Measurements from ENCODE around the gene NEO1. TPM values are rescaled to one million over a fixed set of nuclear protein-coding genes. Genes with fewer than 3 reads are reported as not detected.

NEO1 gene
- total RNA-seq, 1 experiment from 2014 or later = 41.8 TPM

GRCh38 chr15:73325191-73325861, 273.1 kb downstream of the NEO1 start:
- H3K56ac ChIP-seq (ENCODE audit: insufficient read length, low read depth, low read length) = no peak overlapping the region
- peaks cover 4 to 6% of the 10 kb centered on the region in 2 experiments; a peak in 3 of 4 replicates for H3K4me1 Mint-ChIP-seq
- H3K27ac Mint-ChIP-seq = peak overlapping the region in 1 of 3 experiments; percentile 81; a peak in 1 of 7 replicates
- H3K4ac ChIP-seq (ENCODE audit: low read depth, low read length) = no peak overlapping the region
- no peak overlapping the region for H2BK5ac ChIP-seq (ENCODE audit: insufficient read length, low read length)
- TF ChIP-seq, protein P1, sequence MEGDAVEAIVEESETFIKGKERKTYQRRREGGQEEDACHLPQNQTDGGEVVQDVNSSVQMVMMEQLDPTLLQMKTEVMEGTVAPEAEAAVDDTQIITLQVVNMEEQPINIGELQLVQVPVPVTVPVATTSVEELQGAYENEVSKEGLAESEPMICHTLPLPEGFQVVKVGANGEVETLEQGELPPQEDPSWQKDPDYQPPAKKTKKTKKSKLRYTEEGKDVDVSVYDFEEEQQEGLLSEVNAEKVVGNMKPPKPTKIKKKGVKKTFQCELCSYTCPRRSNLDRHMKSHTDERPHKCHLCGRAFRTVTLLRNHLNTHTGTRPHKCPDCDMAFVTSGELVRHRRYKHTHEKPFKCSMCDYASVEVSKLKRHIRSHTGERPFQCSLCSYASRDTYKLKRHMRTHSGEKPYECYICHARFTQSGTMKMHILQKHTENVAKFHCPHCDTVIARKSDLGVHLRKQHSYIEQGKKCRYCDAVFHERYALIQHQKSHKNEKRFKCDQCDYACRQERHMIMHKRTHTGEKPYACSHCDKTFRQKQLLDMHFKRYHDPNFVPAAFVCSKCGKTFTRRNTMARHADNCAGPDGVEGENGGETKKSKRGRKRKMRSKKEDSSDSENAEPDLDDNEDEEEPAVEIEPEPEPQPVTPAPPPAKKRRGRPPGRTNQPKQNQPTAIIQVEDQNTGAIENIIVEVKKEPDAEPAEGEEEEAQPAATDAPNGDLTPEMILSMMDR (conservative IDR thresholded peaks at IDR 0.05) = peak; percentile 64
- no peaks in the 10 kb centered on the region; the same call in 1 of the 2 replicates for H3K27me3 Mint-ChIP-seq (ENCODE audit: low read depth)
- peaks cover 3% of the 10 kb centered on the region for H3K23me2 ChIP-seq (ENCODE audit: insufficient read length, low read depth, low read length, poor library complexity, severe bottlenecking)
- H3K79me2 ChIP-seq (ENCODE audit: insufficient read depth, low read length) = no peaks in the 10 kb centered on the region
- no peak overlapping the region for H3K9ac ChIP-seq (ENCODE audit: extremely low read depth, insufficient read length, low read length)
- H3K36me3 Mint-ChIP-seq (ENCODE audit: insufficient read depth in 1 of 3, low read depth in 3 of 3) = peaks cover 15 to 43% (median 32%) of the 10 kb centered on the region in 3 experiments
- no peak overlapping the region for H3K14ac ChIP-seq (ENCODE audit: insufficient read depth, low read length)
- no peak overlapping the region for H4K91ac ChIP-seq (ENCODE audit: insufficient read length, low read depth, low read length)
- no peak overlapping the region for H4K5ac ChIP-seq (ENCODE audit: insufficient read length, low read depth, low read length)
- H3K4me2 ChIP-seq (ENCODE audit: insufficient read depth, insufficient read length, low read length) = no peak overlapping the region
- no peak overlapping the region for H2BK20ac ChIP-seq (ENCODE audit: low read depth, low read length, poor library complexity, severe bottlenecking)
- no peak overlapping the region for H3T11ph ChIP-seq (ENCODE audit: low read length)
- peak; percentile 46 for DNase-seq
- H4K8ac ChIP-seq (replicated peaks; ENCODE audit: insufficient read length, low read depth, low read length) = no peak overlapping the region
- H2BK120ac ChIP-seq (ENCODE audit: low read depth, low read length, poor library complexity, severe bottlenecking) = no peak overlapping the region
- H3K4me1 ChIP-seq (ENCODE audit: insufficient read depth, low read length) = no peaks in the 10 kb centered on the region
- no CpG with 5 or more reads among the region's 29 CpGs for WGBS (ENCODE audit: extremely low coverage, insufficient read length, low lambda C conversion rate)
- no peaks in the 10 kb centered on the region for H3K9me3 ChIP-seq (ENCODE audit: control insufficient read depth, low read depth, low read length)
- H3K18ac ChIP-seq (ENCODE audit: insufficient read length, low read depth, low read length) = no peak overlapping the region
- H3K27ac ChIP-seq (ENCODE audit: insufficient read length, low read depth, low read length) = no peak overlapping the region
- H4K20me1 ChIP-seq (ENCODE audit: control insufficient read depth, insufficient read depth, insufficient read length) = no peaks in the 10 kb centered on the region
- no peaks in the 10 kb centered on the region for H3K27me3 ChIP-seq (ENCODE audit: insufficient read depth, low read length)
- no peak overlapping the region for H3K23ac ChIP-seq (ENCODE audit: insufficient read length, low read depth, low read length)
- H2BK15ac ChIP-seq (ENCODE audit: low read depth, low read length) = no peak overlapping the region
- no peak overlapping the region for H2AFZ ChIP-seq (ENCODE audit: low read length)
- H2BK12ac ChIP-seq (ENCODE audit: insufficient read length, low read depth, low read length) = no peak overlapping the region
- no peaks in the 10 kb centered on the region for H3K79me1 ChIP-seq (ENCODE audit: insufficient read depth, low read depth, low read length, poor library complexity, severe bottlenecking)
- H3K4me3 Mint-ChIP-seq = no peak overlapping the region
- no peak overlapping the region for H2AK5ac ChIP-seq (ENCODE audit: insufficient read length, low read length)
- H3K9me3 Mint-ChIP-seq = no peaks in the 10 kb centered on the region; a peak in 1 of 5 replicates

All from H9 (cell line).